K562 (cell line): ENCODE data around the gene EPHA4.

Source experiments
- BRD4 ChIP-seq: fragments of 200-600 bp; sonication (generic); IDR thresholded peaks from 2 replicates; pipeline ENCODE4 v1.6.1; 2017; ENCODE audit warnings: inconsistent platforms
- BRD9 ChIP-seq: fragments of 450-650 bp; IDR thresholded peaks from 2 replicates; pipeline ENCODE4 v1.6.1; 2018; ENCODE audit warnings: low read depth; ENCODE audit not compliant: partially characterized antibody
- CTCF ChIP-seq, 3 experiments: IDR thresholded peaks in 2 of 3; conservative IDR thresholded peaks in 1 of 3; 2 replicates each; pipeline ENCODE4 v1.5.1; 2011 to 2012; ENCODE audit warnings: low read length in 3 of 3, mild to moderate bottlenecking in 3 of 3, control low read depth in 2 of 3, improper control_type of control experiment in 1 of 3, inconsistent platforms in 1 of 3, low read depth in 1 of 3, mixed read lengths in 1 of 3, moderate library complexity in 1 of 3; ENCODE audit not compliant: insufficient read depth in 2 of 3
- E2F8 ChIP-seq: fragments of 450-650 bp; IDR thresholded peaks from 2 replicates; pipeline ENCODE4 v1.7.1; 2018; ENCODE audit warnings: mild to moderate bottlenecking, low read depth; ENCODE audit not compliant: partially characterized antibody
- EGR1 ChIP-seq: fragments of 450-650 bp; conservative IDR thresholded peaks from 2 replicates; pipeline ENCODE4 v1.6.1; 2017; ENCODE audit warnings: mild to moderate bottlenecking
- EP300 ChIP-seq: IDR thresholded peaks from 2 replicates; pipeline ENCODE4 v1.6.1; 2012; ENCODE audit warnings: low read length, improper control_type of control experiment
- GABPA ChIP-seq: fragments of 200-800 bp; sonication (Bioruptor generic); conservative IDR thresholded peaks from 2 replicates; pipeline ENCODE4 v1.6.1; 2016; ENCODE audit warnings: low read depth, missing genetic modification characterization, missing compliant biosample characterization
- HDGF ChIP-seq: fragments of 450-650 bp; IDR thresholded peaks from 2 replicates; pipeline ENCODE4 v1.6.1; 2016
- POLR2A ChIP-seq: fragments of 450-650 bp; conservative IDR thresholded peaks from 2 replicates; pipeline ENCODE4 v1.6.1; 2016
- SPI1 ChIP-seq: IDR thresholded peaks from 2 replicates; pipeline ENCODE4 v1.6.1; 2011; ENCODE audit warnings: low read depth, low read length, control low read depth, borderline replicate concordance
- ZNF232 ChIP-seq: sonication (generic); formaldehyde crosslinking; IDR thresholded peaks from 2 replicates; pipeline ENCODE4 v1.8.0; 2022; ENCODE audit warnings: mild to moderate bottlenecking, missing genetic modification reagents
- ZNF431 ChIP-seq: sonication (generic); formaldehyde crosslinking; IDR thresholded peaks from 2 replicates; pipeline ENCODE4 v1.8.0; 2022; ENCODE audit warnings: mild to moderate bottlenecking, missing genetic modification reagents

- TF ChIP-seq CTCF (IDR thresholded peaks at IDR 0.05 in 2 of 3, conservative IDR thresholded peaks at IDR 0.05 in 1 of 3; ENCODE audit: insufficient read depth in 2 of 3, low read depth in 1 of 3, low read length in 3 of 3) (no peak), SPI1 (no peak), BRD4 (no peak), BRD9 (no peak), ZNF431 (CRISPR knock-in tag) (no peak), POLR2A (no peak), HDGF (no peak), EP300 (no peak), ZNF232 (CRISPR knock-in tag) (no peak), E2F8 (no peak), EGR1 (no peak), GABPA (tag) (no peak)
These were observed 107.1 kb downstream of the EPHA4 start for GRCh38 chr2:221464971-221465370.
